Measurements from ENCODE around the gene PTRH1. TPM values are rescaled to one million over a fixed set of nuclear protein-coding genes. Genes with fewer than 3 reads are reported as not detected.

PTRH1 gene
- total RNA-seq, 1 experiment from 2014 or later = 17.5 TPM

Other genes with a start within 250 kb of the PTRH1 start
- gene STXBP1, start 103.4 kb downstream of the PTRH1 start, total RNA-seq (2014; rRNA removed; shearing (Covaris generic)) = 15.0 and 32.1 TPM in 2 replicates
- not detected in 2 replicates for gene CFAP157, start 8.7 kb downstream of the PTRH1 start, total RNA-seq (2014; rRNA removed; shearing (Covaris generic))
- not detected in 2 replicates for gene TTC16, start 416 bp upstream of the PTRH1 start, total RNA-seq (2014; rRNA removed; shearing (Covaris generic))
- 10.4 and 12.3 TPM in 2 replicates for gene TOR2A, start 19.6 kb upstream of the PTRH1 start, total RNA-seq (2014; rRNA removed; shearing (Covaris generic))
- 0.12 TPM in 1 of 2 replicates, not detected in the other for gene SH2D3C, start 63.0 kb upstream of the PTRH1 start, total RNA-seq (2014; rRNA removed; shearing (Covaris generic))
- gene CDK9, start 70.4 kb upstream of the PTRH1 start, total RNA-seq (2014; rRNA removed; shearing (Covaris generic)) = 31.8 and 33.2 TPM in 2 replicates
- 46.2 and 76.4 TPM in 2 replicates for gene FPGS, start 87.2 kb upstream of the PTRH1 start, total RNA-seq (2014; rRNA removed; shearing (Covaris generic))
- gene ENG, start 139.0 kb upstream of the PTRH1 start, total RNA-seq (2014; rRNA removed; shearing (Covaris generic)) = 25.9 and 46.1 TPM in 2 replicates
- 58.5 and 86.3 TPM in 2 replicates for gene AK1, start 162.0 kb upstream of the PTRH1 start, total RNA-seq (2014; rRNA removed; shearing (Covaris generic))
- gene ST6GALNAC6, start 183.9 kb upstream of the PTRH1 start, total RNA-seq (2014; rRNA removed; shearing (Covaris generic)) = 15.9 and 29.4 TPM in 2 replicates
- gene ST6GALNAC4, start 201.4 kb upstream of the PTRH1 start, total RNA-seq (2014; rRNA removed; shearing (Covaris generic)) = 12.2 and 12.6 TPM in 2 replicates
- gene PIP5KL1, start 215.1 kb upstream of the PTRH1 start, total RNA-seq (2014; rRNA removed; shearing (Covaris generic)) = 1.6 TPM in 1 of 2 replicates, not detected in the other
- 53.8 and 77.2 TPM in 2 replicates for gene DPM2, start 222.2 kb upstream of the PTRH1 start, total RNA-seq (2014; rRNA removed; shearing (Covaris generic))